MCF 10A (cell line): ENCODE measurements around the gene PHACTR3. TPM values are rescaled to one million over a fixed set of nuclear protein-coding genes. Genes with fewer than 3 reads are reported as not detected.

Source experiments
- BruUV-seq: library from RNA; stranded (reverse); fragments of 400-500 nt; replicated peaks from 2 replicates; lab custom pipeline; 2021; lab: Mats Ljungman, UMichigan
- CTCF ChIA-PET: fragments of 300-600 bp; sonication (Branson Sonifier 250); formaldehyde crosslinking; extraction: SDS; loops from one replicate; lab custom pipeline; 2021; ENCODE audit warnings: antibody characterized with exemption, inconsistent platforms; lab: Yijun Ruan, JAX
- POLR2A ChIA-PET: fragments of 300-600, 350-650 bp; sonication (Branson Sonifier 250); formaldehyde crosslinking; extraction: SDS; loops from one replicate; lab custom pipeline; 2020; ENCODE audit warnings: antibody characterized with exemption, inconsistent platforms; lab: Yijun Ruan, JAX
- DNase-seq: peaks from one replicate; pipeline ENCODE4 v3.0.0-alpha.2; 2018; ENCODE audit not compliant: unreplicated experiment
- H3K27ac Mint-ChIP-seq: one replicate; pipeline ENCODE4 v1.8.0; 2022; ENCODE audit warnings: mild to moderate bottlenecking, low read depth, mixed read lengths; ENCODE audit not compliant: unreplicated experiment
- H3K27me3 Mint-ChIP-seq: one replicate; pipeline ENCODE4 v1.8.0; 2022; ENCODE audit warnings: mixed read lengths; ENCODE audit not compliant: insufficient read depth, unreplicated experiment
- H3K36me3 Mint-ChIP-seq: one replicate; pipeline ENCODE4 v1.8.0; 2022; ENCODE audit warnings: mild to moderate bottlenecking, moderate library complexity, mixed read lengths; ENCODE audit not compliant: insufficient read depth, unreplicated experiment
- H3K4me1 Mint-ChIP-seq: one replicate; pipeline ENCODE4 v1.8.0; 2022; ENCODE audit warnings: mixed read lengths; ENCODE audit not compliant: insufficient read depth, unreplicated experiment
- H3K4me3 Mint-ChIP-seq: one replicate; pipeline ENCODE4 v1.8.0; 2022; ENCODE audit warnings: mild to moderate bottlenecking, moderate library complexity, mixed read lengths; ENCODE audit not compliant: unreplicated experiment
- H3K9me3 Mint-ChIP-seq: one replicate; pipeline ENCODE4 v1.8.0; 2022; ENCODE audit warnings: mixed read lengths; ENCODE audit not compliant: unreplicated experiment
- intact Hi-C: fragments of 100-400 bp; cut with micrococcal nuclease; formaldehyde crosslinking; loops from 2 replicates; pipeline ENCODE4 v1.14.1; 2022
- total RNA-seq: library from RNA; stranded (reverse); gene quantifications from 2 replicates; pipeline ENCODE4 v1.2.3, GENCODE V29; 2022
- TF ChIP-seq, protein P1 (sequence below): fragments of 200-600 bp; IDR thresholded peaks from one replicate; pipeline ENCODE4 v1.8.0; 2022; ENCODE audit warnings: antibody characterized with exemption, mild to moderate bottlenecking; ENCODE audit not compliant: unreplicated experiment

The PHACTR3 gene
- total RNA-seq, 1 experiment from 2014 or later = 22.8 TPM

DNA sequence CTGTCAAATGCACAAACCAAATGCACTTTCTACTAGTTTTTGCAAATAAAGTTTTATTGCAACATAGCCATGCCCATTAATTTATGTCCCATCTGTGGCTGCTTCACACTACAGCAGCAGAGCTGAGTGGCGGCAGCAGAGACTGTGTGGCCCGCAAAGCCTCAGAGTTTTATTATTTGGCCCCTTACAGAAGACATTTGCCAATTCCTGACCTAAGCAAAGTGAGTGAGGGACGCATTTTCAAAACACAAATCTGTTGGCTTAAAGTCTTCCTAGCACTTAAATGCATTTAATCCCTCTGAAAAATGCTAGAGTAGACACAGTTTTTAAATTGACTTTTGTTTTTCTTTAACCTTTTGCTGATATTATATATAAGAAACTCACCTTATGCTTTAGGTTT lies 126.4 kb downstream of the PHACTR3 start:
- ChIA-PET CTCF (interaction anchor here (2.4 kb wide), 1 partner anchor 132 kb away, joined by 10 read pairs; no protein-coding TSS in a partner anchor), POLR2A (no interaction called here)
- no TSS peak for BruUV-seq
- Mint-ChIP-seq H3K36me3 (no peaks in the 10 kb centered on the region), H3K27me3 (peaks cover 51% of the 10 kb centered on the region), H3K27ac (no peak overlapping the region), H3K9me3 (no peaks in the 10 kb centered on the region), H3K4me1 (no peaks in the 10 kb centered on the region), H3K4me3 (no peak overlapping the region)
- DNase-seq = no peak
- intact Hi-C loops = no loop called here
- TF ChIP-seq, protein P1, sequence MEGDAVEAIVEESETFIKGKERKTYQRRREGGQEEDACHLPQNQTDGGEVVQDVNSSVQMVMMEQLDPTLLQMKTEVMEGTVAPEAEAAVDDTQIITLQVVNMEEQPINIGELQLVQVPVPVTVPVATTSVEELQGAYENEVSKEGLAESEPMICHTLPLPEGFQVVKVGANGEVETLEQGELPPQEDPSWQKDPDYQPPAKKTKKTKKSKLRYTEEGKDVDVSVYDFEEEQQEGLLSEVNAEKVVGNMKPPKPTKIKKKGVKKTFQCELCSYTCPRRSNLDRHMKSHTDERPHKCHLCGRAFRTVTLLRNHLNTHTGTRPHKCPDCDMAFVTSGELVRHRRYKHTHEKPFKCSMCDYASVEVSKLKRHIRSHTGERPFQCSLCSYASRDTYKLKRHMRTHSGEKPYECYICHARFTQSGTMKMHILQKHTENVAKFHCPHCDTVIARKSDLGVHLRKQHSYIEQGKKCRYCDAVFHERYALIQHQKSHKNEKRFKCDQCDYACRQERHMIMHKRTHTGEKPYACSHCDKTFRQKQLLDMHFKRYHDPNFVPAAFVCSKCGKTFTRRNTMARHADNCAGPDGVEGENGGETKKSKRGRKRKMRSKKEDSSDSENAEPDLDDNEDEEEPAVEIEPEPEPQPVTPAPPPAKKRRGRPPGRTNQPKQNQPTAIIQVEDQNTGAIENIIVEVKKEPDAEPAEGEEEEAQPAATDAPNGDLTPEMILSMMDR = no peak

GRCh38 chr20:59731376-59731775 lies 127.0 kb downstream of the PHACTR3 start:
- BruUV-seq = no TSS peak
- Mint-ChIP-seq H3K27ac (no peak overlapping the region), H3K36me3 (no peaks in the 10 kb centered on the region), H3K4me3 (no peak overlapping the region), H3K4me1 (no peaks in the 10 kb centered on the region), H3K27me3 (peaks cover 51% of the 10 kb centered on the region), H3K9me3 (no peaks in the 10 kb centered on the region)
- no peak for DNase-seq
- intact Hi-C loops = no loop called here
- CTCF ChIA-PET = interaction anchor here (2.4 kb wide), 1 partner anchor 133 kb away, joined by 10 read pairs; no protein-coding TSS in a partner anchor
- TF ChIP-seq, protein P1 = no peak
- POLR2A ChIA-PET = no interaction called here

DNA sequence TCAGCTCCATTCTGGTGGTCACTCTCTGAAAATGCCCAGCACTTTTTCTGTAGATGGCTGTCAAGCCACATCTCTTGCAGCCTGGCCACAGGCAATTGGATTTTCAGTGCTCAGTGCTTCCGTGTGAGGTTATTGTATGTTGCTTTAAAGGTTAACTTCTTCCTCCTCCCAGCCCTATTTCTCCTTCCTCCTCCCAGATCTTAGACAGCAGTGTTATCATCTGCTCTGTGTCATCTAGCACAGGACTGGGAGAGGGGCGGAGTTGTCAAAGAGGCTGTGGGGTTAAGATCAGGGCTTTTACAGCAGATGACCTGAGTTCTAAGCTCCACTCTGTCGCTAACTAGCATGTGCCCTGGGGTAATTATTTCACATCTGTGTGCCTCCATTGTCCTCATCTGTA lies 129.0 kb downstream of the PHACTR3 start:
- Mint-ChIP-seq H3K27ac (no peak overlapping the region), H3K27me3 (peaks cover 53% of the 10 kb centered on the region), H3K4me1 (no peaks in the 10 kb centered on the region), H3K9me3 (no peaks in the 10 kb centered on the region), H3K4me3 (no peak overlapping the region), H3K36me3 (no peaks in the 10 kb centered on the region)
- intact Hi-C loops = no loop called here
- TF ChIP-seq, protein P1 = no peak
- no peak for DNase-seq
- CTCF ChIA-PET = no interaction called here
- POLR2A ChIA-PET = no interaction called here
- BruUV-seq = no TSS peak

- CTCF ChIA-PET = interaction anchor here (0.6 to 1.7 kb wide), 4 partner anchors 11 to 474 kb away, joined by 4 to 7 read pairs (median 4); no protein-coding TSS in a partner anchor
- TF ChIP-seq, protein P1 = no peak
- Mint-ChIP-seq H3K36me3 (no peaks in the 10 kb centered on the region), H3K4me1 (no peaks in the 10 kb centered on the region), H3K27ac (no peak overlapping the region), H3K9me3 (no peaks in the 10 kb centered on the region), H3K27me3 (peaks cover 53% of the 10 kb centered on the region), H3K4me3 (no peak overlapping the region)
- BruUV-seq = no TSS peak
- DNase-seq = no peak
- intact Hi-C loops = no loop called here
- POLR2A ChIA-PET = interaction anchor here (0.6 kb wide), 1 partner anchor 185 kb away, joined by 3 read pairs; no protein-coding TSS in a partner anchor
Measured at GRCh38 chr20:59735486-59735885, 131.1 kb downstream of the PHACTR3 start.
